Adrenal gland (tissue), 5 donors: ENCODE data around the gene CPXM2.

Source experiments
- CTCF ChIP-seq, 6 experiments: fragments of 450-650 bp in 4 of 6; fragments of 200-600 bp in 2 of 6; sonication (generic) in 1 of 6; IDR thresholded peaks; 1 replicate in 5 of 6; 2 replicates in 1 of 6; pipeline versions ENCODE4 v1.5.1 to v1.8.0; 2016 to 2021; ENCODE audit warnings: antibody characterized with exemption in 6 of 6, mild to moderate bottlenecking in 2 of 6, moderate library complexity in 1 of 6
- POLR2A ChIP-seq, 2 donors: fragments of 450-650 bp; IDR thresholded peaks; one replicate each; pipeline ENCODE4 v1.6.1; 2017; ENCODE audit warnings: antibody characterized with exemption in 2 of 2, mild to moderate bottlenecking in 2 of 2, moderate library complexity in 1 of 2
- donor health status: DM: no; HTN: no; CAD: no.

- TF ChIP-seq POLR2A (IDR thresholded peaks at IDR 0.05): no peak
- no peak for TF ChIP-seq CTCF (IDR thresholded peaks at IDR 0.05)
These were observed 129.9 kb downstream of the CPXM2 start for GRCh38 chr10:123761666-123762230.
